HG03095 (cell line): ENCODE measurements around the gene NMRK2.

ENCODE experiments used
- ATAC-seq: cut with Tn5 transposase; IDR thresholded peaks from one replicate; pipeline ENCODE4 v1.9.1; 2021; ENCODE audit warnings: moderate library complexity; ENCODE audit not compliant: unreplicated experiment

Gene NMRK2

GRCh38 chr19:3981373-3981735 lies 48.5 kb downstream of the NMRK2 start:
- ATAC-seq: no peak

DNA sequence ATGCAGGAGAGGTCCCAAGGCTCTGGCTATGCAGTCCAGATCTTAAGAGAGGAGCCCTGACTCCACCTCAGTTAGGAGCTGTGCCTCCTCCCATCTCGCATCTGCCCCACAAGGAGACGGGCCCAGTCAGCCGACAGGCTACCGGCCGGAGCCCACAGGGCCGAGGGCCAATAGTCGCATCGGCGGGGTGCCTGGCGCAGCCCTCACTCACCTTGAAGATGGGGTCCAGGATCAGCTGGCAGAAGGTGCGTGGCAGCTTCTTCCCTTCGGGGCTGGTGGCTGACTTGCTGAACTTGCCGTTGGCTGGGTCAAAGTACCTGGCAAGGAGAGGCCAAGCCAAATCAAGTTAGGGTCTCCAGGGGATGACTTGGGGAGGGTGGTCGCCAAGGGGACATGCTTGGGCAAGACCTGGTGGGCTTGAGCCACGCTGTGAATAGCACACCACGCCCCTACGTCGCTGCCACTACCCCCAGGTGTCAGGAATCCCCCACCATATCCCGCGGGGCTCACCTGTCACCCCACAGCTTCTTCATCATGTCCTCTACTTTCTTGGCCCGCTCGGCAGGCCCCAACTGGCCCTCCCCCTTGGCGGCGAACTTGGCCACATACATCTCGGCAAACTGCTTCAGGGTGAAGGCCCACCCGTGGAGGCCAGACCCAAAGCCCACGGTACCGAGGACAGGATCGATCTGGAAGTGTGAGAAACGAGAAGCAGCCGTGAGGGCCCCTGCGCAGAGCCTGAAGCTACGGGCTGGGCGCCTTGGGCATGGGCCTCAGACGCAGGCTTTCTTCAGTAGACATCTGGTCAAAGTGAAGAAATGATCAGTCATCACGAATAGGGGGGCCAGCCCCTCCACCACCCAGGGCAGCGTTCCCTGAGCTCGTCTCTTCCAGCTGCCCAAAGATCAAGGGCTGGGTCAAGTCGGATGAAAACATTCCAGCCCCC lies 49.1 kb downstream of the NMRK2 start:
- ATAC-seq: no peak

DNA sequence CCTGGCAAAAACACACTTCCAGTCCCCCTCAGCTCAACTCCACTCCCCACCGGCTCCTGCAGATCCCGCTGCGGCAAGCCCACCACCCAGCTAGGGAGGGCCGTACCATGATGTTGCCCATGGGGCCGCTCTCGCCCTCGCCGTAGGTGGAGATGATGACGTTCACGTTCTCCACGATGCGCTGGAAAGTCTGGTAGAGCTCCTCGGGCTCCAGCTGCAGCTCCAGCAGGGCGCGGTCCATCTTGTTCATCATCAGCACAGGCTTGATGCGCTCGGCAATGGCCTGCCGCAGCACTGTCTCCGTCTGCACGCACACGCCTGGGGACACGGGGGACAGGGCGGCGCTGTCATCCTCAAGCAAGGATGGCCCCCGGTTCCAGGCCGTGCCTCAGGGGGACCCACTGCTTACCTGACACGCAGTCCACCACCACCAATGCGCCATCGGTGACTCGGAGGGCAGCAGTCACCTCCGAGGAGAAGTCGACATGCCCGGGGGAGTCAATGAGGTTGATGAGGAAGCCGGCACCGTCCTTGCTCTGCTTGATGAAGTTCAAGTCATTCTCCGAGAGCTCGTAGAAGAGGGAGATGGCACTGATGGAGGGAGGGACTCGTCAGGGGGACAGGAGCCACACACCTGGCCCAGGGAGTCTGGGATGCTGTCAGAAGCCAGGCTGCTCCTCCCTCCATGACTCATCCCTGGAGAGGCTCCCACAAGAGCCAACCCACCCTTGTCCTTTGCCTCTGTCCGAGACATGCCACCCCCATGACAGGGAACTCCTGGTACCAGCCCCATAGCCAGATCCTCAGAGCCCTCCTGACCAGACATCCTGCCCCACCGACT lies 50.1 kb downstream of the NMRK2 start:
- no peak for ATAC-seq

DNA sequence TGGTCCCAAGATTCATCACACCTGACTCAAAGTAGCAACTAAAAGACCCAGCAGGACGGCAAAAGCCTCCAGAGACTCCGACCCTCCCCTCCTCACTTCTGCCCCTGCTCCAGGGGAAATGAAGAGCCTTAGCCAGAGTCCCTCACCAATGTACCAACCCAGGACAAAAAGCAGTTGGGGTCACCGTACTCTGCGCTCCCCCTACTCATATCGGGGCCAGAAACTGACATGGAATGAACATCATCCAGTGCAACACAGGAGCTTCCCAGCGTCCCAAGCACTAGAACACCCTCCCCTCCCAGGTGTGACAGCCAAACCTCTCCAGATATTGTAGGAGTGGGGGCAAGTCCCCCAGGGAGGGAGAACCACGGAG lies 50.7 kb downstream of the NMRK2 start:
- no peak for ATAC-seq

DNA sequence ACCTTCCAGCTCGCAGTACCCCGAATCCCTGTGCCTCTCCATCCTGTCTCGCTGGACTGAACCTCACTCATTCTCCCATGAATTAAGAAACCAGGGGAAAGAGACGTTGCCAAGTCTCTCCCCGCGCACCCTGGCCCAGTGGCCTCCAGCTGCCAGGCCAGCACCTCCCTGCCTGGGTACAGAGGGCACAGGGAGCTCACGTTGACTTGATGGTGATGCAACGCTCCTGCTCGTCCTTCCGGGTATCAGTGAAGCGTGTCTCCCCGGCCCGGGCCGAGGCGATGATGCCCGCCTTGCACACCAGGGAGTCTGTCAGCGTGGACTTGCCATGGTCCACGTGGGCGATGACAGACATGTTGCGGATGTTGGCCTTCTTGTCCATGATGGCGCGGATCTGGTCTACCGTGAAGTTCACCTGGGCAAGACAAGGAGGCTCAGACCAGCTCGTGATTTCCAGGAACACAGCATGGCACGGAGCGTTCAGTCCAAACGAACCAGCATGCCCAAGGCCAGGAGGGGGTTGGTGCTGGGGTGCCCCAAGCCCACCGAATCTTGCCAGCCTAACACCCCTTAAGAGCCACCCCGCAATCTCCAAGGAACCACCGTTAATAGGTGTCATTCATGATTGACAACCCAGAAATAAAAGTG lies 51.2 kb downstream of the NMRK2 start:
- ATAC-seq: no peak

- ATAC-seq: no peak
These were observed 51.7 kb downstream of the NMRK2 start for GRCh38 chr19:3984584-3984907.

DNA sequence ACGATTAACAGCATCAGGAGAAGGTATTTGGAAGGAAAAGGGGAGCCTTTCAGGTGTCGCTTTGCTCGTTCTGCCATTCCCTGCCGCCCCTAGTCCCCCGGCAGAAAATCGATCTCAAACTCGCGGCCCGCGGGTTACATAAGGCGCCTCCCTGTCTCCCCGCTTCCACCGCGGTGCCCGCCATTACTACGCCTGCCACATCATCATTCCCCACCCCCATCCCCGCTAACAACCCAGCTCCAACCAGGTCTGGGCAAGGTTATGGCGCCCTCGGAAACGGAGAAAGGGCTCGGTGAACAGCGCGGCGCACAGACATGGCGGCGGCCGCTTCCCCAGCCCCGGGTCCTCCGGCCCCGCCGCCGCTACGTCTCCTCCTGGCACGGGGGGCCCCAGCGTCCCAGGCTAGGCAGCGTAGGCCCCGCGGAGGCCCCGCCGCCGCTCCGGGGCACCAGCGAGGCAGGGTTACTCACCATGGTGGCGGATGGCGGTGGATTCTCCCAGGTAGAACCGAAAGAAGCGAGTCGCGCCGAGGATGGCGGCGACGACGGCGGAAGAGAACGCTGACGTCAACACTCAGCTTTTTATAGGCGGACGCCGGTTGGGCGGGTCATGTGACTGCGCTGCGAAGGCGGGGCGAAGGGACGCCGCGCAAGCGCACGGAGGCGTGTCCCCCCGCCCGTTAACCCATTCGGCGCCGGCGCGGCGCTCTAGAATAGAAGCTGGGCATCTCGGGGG lies 52.2 kb downstream of the NMRK2 start, which contains the start of gene EEF2:
TSS of gene EEF2 (minus strand) at position 556 of the 735 bp plus-strand sequence. CDS start at position 473, 83 bp downstream.
- no peak for ATAC-seq

DNA sequence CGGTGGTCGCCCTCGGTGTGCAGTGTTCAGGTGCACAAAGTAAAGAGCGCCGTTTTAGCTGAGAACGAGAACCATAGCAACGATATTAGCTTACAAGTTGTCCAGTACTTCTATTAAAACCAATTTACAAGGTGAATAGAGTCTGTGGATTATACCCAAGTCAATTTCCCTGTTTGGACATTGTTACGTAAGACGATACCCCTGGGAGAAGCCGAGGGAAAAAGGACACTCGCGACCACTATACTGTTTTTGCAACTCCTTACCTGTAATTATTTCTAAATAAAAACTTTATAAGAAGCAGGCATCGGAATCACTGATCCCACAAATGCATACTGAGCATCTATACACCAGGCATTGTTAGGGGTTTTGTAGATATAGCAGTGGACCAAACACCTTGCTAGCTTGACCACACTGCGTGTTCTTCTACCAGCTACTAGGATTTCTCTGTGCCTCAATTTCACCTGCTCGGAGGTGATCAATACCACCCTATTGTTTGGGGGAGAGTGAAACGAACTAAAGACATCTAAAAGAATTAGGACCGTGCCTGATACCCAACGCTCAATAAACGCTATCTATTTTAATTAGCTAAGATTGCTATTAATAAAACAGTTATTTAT lies 52.9 kb downstream of the NMRK2 start:
- ATAC-seq: no peak

DNA sequence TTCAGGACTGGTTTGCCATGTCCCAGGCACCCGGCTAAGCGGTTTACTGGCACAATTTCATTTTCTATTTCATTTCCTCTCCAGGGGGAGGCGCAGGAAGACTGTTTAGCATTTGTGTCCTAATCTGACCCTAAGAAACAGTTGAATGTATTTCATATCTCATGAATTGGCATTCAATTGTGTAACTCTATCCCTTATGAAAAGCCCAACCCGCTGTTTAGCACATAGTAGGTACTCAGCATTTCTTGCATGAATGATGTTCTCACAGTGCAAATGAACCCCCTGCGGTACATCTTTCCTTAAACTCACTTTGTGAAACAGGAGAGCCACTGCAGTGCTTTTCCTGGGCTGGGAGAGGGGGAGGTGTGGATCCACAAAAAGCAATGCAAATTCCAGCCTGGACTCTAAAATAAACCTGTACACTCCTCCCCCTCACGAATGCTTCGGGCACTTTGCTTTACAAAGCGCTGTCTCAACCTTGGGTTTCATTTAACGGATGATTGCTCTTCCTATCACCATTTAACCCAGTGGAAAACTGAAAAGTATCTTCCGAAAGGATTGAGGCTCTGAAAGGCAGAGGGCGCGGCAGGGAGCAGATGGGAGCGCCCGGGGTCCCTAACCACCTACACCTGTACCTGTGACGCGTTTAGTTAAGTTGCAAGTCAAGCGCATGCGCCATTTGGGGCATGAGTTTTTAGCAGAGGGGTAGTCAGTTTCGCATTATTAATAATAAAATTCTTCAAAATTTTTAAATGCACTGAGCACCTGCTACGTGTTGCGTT lies 53.6 kb downstream of the NMRK2 start:
- no peak for ATAC-seq

- ATAC-seq: no peak
These were observed 54.9 kb downstream of the NMRK2 start for GRCh38 chr19:3987619-3988371.

- no peak for ATAC-seq
These were observed 57.9 kb downstream of the NMRK2 start for GRCh38 chr19:3990815-3991117.
